ENCODE results near the gene CNKSR2. TPM values are rescaled to one million over a fixed set of nuclear protein-coding genes. Genes with fewer than 3 reads are reported as not detected.

CNKSR2 gene
- total RNA-seq, 4 donors from 2014 or later: 0.73 to 1.6 (median 1.1) TPM

GRCh38 chrX:21400408-21401121, 26.3 kb downstream of the CNKSR2 start:
- H3K27ac ChIP-seq: no peak overlapping the region
- no peak for DNase-seq (ENCODE audit: low spot score in 2 of 2)
- no peaks in the 10 kb centered on the region for H3K9me3 ChIP-seq
- no peaks in the 10 kb centered on the region for H3K4me1 ChIP-seq
- no peaks in the 10 kb centered on the region for H3K36me3 ChIP-seq
- TF ChIP-seq POLR2A (IDR thresholded peaks at IDR 0.05) (no peak), EP300 (IDR thresholded peaks at IDR 0.05) (no peak), POLR2AphosphoS5 (IDR thresholded peaks at IDR 0.05) (no peak)
- TF ChIP-seq, protein P1, sequence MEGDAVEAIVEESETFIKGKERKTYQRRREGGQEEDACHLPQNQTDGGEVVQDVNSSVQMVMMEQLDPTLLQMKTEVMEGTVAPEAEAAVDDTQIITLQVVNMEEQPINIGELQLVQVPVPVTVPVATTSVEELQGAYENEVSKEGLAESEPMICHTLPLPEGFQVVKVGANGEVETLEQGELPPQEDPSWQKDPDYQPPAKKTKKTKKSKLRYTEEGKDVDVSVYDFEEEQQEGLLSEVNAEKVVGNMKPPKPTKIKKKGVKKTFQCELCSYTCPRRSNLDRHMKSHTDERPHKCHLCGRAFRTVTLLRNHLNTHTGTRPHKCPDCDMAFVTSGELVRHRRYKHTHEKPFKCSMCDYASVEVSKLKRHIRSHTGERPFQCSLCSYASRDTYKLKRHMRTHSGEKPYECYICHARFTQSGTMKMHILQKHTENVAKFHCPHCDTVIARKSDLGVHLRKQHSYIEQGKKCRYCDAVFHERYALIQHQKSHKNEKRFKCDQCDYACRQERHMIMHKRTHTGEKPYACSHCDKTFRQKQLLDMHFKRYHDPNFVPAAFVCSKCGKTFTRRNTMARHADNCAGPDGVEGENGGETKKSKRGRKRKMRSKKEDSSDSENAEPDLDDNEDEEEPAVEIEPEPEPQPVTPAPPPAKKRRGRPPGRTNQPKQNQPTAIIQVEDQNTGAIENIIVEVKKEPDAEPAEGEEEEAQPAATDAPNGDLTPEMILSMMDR (IDR thresholded peaks at IDR 0.05): no peak
- no peaks in the 10 kb centered on the region for H3K27me3 ChIP-seq
- WGBS: 63% methylated on average over 1 of the region's 1 CpG
- no peak overlapping the region for H3K4me3 ChIP-seq

GRCh38 chrX:21408307-21408706, 34.1 kb downstream of the CNKSR2 start:
- Histone ChIP-seq H3K9me3 (no peaks in the 10 kb centered on the region), H3K27me3 (no peaks in the 10 kb centered on the region), H3K27ac (no peak overlapping the region), H3K36me3 (no peaks in the 10 kb centered on the region), H3K4me1 (no peaks in the 10 kb centered on the region), H3K4me3 (no peak overlapping the region)
- no peak for TF ChIP-seq POLR2A (IDR thresholded peaks at IDR 0.05)
- TF ChIP-seq, protein P1 (IDR thresholded peaks at IDR 0.05): no peak
- no peak for TF ChIP-seq POLR2AphosphoS5 (IDR thresholded peaks at IDR 0.05)
- no peak for TF ChIP-seq EP300 (IDR thresholded peaks at IDR 0.05)
- DNase-seq (ENCODE audit: low spot score in 2 of 2): no peak
- WGBS: 39% methylated on average over 2 of the region's 2 CpGs

DNA sequence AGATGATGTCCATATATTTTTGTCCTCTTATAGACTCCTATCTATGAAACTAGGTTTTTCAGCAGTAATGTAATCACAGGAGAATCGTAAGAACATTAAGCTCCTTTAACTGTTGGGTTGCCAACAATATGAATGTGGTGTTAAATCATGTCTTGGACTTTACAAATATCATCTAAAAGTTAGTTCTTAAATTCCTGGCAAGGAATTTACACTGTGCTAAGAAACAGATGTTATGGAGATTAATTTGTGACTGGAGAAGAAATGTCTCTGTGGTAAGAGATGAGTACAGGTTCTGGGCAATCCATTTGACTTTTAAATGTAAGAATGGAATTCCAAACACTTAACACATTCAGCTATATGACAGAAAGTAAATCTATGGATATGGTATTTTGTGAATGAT, 34.6 kb downstream of the CNKSR2 start:
- no peaks in the 10 kb centered on the region for H3K27me3 ChIP-seq
- H3K4me1 ChIP-seq: no peaks in the 10 kb centered on the region
- H3K27ac ChIP-seq: no peak overlapping the region
- H3K9me3 ChIP-seq: no peaks in the 10 kb centered on the region
- no peak for DNase-seq (ENCODE audit: low spot score in 2 of 2)
- TF ChIP-seq, protein P1 (IDR thresholded peaks at IDR 0.05): no peak
- TF ChIP-seq POLR2AphosphoS5 (IDR thresholded peaks at IDR 0.05) (no peak), EP300 (IDR thresholded peaks at IDR 0.05) (no peak), POLR2A (IDR thresholded peaks at IDR 0.05) (no peak)
- no peaks in the 10 kb centered on the region for H3K36me3 ChIP-seq
- 48% methylated on average over 1 of the region's 1 CpG for WGBS
- H3K4me3 ChIP-seq: no peak overlapping the region

- 29% methylated on average over 3 of the region's 3 CpGs for whole genome bisulfite sequencing
- no peaks in the 10 kb centered on the region for H3K36me3 ChIP-seq
- no peak for TF ChIP-seq POLR2AphosphoS5 (IDR thresholded peaks at IDR 0.05)
- no peak for TF ChIP-seq EP300 (IDR thresholded peaks at IDR 0.05)
- TF ChIP-seq, protein P1 (IDR thresholded peaks at IDR 0.05): no peak
- TF ChIP-seq POLR2A (IDR thresholded peaks at IDR 0.05): no peak
Measured at GRCh38 chrX:21412029-21412428, 37.8 kb downstream of the CNKSR2 start.

GRCh38 chrX:21412883-21413282, 38.7 kb downstream of the CNKSR2 start:
- WGBS: 62% methylated on average over 3 of the region's 3 CpGs
- H3K4me1 ChIP-seq: no peaks in the 10 kb centered on the region
- no peak overlapping the region for H3K4me3 ChIP-seq
- DNase-seq (ENCODE audit: low spot score in 2 of 2): no peak
- no peak overlapping the region for H3K27ac ChIP-seq
- TF ChIP-seq, protein P1 (IDR thresholded peaks at IDR 0.05): no peak
- TF ChIP-seq POLR2AphosphoS5 (IDR thresholded peaks at IDR 0.05) (no peak), POLR2A (IDR thresholded peaks at IDR 0.05) (no peak), EP300 (IDR thresholded peaks at IDR 0.05) (no peak)
- no peaks in the 10 kb centered on the region for H3K27me3 ChIP-seq
- H3K9me3 ChIP-seq: no peaks in the 10 kb centered on the region
- no peaks in the 10 kb centered on the region for H3K36me3 ChIP-seq

More at GRCh38 chrX:21412029-21412428, 37.8 kb downstream of the CNKSR2 start:
- DNase-seq (ENCODE audit: low spot score in 2 of 2): no peak
- H3K9me3 ChIP-seq: no peaks in the 10 kb centered on the region
- no peak overlapping the region for H3K4me3 ChIP-seq
- H3K27me3 ChIP-seq: no peaks in the 10 kb centered on the region
- no peaks in the 10 kb centered on the region for H3K4me1 ChIP-seq
- no peak overlapping the region for H3K27ac ChIP-seq
